HepG2 (cell line): ENCODE measurements around the gene ATP9B.

Experiments used
- CBX5 ChIP-seq: sonication (generic); formaldehyde crosslinking; IDR thresholded peaks from 2 replicates; pipeline ENCODE4 v1.4.0; 2020; ENCODE audit warnings: missing genetic modification reagents, borderline replicate concordance
- EZH2 ChIP-seq: conservative IDR thresholded peaks from 2 replicates; pipeline ENCODE4 v1.6.1; 2012; ENCODE audit warnings: mild to moderate bottlenecking, low read depth, low read length, moderate library complexity
- FOXK2 ChIP-seq: fragments of 450-650 bp; IDR thresholded peaks from 2 replicates; pipeline ENCODE4 v1.6.1; 2016
- GTF2F1 ChIP-seq: fragments of 150-350 bp; IDR thresholded peaks from 2 replicates; pipeline ENCODE4 v1.6.1; 2014; ENCODE audit warnings: low read length
- ZC3H4 ChIP-seq: sonication (generic); formaldehyde crosslinking; IDR thresholded peaks from 2 replicates; pipeline ENCODE4 v1.4.0; 2020; ENCODE audit warnings: missing genetic modification reagents, borderline replicate concordance
- ZNF274 ChIP-seq: sonication (generic); formaldehyde crosslinking; IDR thresholded peaks from 2 replicates; pipeline ENCODE4 v1.5.1; 2020; ENCODE audit warnings: mild to moderate bottlenecking, missing genetic modification reagents
- ZSCAN29 ChIP-seq: sonication (generic); formaldehyde crosslinking; conservative IDR thresholded peaks from 2 replicates; pipeline ENCODE4 v1.4.0; 2020; ENCODE audit warnings: mild to moderate bottlenecking, missing genetic modification reagents
- TF ChIP-seq, protein P1 (sequence below): sonication (generic); formaldehyde crosslinking; IDR thresholded peaks from 2 replicates; pipeline ENCODE4 v1.4.0; 2020; ENCODE audit warnings: missing genetic modification reagents
- TF ChIP-seq, protein P2 (sequence below): IDR thresholded peaks from 2 replicates; pipeline ENCODE4 v1.6.1; 2016

DNA sequence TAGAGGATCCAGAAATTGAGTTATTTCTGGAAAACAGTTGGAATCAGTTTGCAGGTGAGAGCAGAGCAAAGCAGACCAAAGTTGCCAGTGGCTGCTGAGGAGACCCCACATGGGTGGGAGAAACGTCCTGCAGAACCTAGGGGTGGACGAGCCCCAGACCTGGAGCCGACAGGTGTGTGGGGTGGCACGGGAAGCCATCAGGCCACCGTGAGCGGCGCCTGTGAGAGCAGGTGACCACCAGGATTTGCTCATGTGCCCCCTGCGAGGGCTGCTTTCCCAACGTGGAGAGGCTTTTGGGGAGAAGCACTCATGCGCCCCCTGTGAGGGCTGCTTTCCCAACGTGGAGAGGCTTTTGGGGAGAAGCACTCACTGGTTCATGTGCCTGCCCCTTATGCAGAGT is 209.7 kb downstream of the ATP9B start:
- TF ChIP-seq, protein P1, sequence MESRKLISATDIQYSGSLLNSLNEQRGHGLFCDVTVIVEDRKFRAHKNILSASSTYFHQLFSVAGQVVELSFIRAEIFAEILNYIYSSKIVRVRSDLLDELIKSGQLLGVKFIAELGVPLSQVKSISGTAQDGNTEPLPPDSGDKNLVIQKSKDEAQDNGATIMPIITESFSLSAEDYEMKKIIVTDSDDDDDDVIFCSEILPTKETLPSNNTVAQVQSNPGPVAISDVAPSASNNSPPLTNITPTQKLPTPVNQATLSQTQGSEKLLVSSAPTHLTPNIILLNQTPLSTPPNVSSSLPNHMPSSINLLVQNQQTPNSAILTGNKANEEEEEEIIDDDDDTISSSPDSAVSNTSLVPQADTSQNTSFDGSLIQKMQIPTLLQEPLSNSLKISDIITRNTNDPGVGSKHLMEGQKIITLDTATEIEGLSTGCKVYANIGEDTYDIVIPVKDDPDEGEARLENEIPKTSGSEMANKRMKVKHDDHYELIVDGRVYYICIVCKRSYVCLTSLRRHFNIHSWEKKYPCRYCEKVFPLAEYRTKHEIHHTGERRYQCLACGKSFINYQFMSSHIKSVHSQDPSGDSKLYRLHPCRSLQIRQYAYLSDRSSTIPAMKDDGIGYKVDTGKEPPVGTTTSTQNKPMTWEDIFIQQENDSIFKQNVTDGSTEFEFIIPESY (CRISPR knock-in tag): no peak
- TF ChIP-seq ZNF274 (CRISPR knock-in tag): no peak
- no peak for TF ChIP-seq CBX5 (CRISPR knock-in tag)
- no peak for TF ChIP-seq ZSCAN29 (CRISPR knock-in tag)
- TF ChIP-seq GTF2F1: no peak
- no peak for TF ChIP-seq ZC3H4 (CRISPR knock-in tag)
- TF ChIP-seq, protein P2, sequence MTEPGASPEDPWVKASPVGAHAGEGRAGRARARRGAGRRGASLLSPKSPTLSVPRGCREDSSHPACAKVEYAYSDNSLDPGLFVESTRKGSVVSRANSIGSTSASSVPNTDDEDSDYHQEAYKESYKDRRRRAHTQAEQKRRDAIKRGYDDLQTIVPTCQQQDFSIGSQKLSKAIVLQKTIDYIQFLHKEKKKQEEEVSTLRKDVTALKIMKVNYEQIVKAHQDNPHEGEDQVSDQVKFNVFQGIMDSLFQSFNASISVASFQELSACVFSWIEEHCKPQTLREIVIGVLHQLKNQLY (CRISPR knock-in tag): no peak
- TF ChIP-seq FOXK2: no peak
- TF ChIP-seq EZH2: no peak
